Upper lobe of left lung (tissue), 6 donors: ENCODE results near the gene SLFN11. TPM values are rescaled to one million over a fixed set of nuclear protein-coding genes. Genes with fewer than 3 reads are reported as not detected.
"Not testable (repeated sequence)": the region's sequence is repeated elsewhere in the genome, so short reads cannot be mapped to it uniquely, and the experiment has no call there.

ENCODE experiments used
- ATAC-seq, 2 donors: fragments of 200-7000 bp; cut with Tn5 transposase; one replicate each; pipeline ENCODE4 v1.9.1; 2022; ENCODE audit warnings: mild to moderate bottlenecking in 2 of 2, moderate library complexity in 2 of 2; ENCODE audit not compliant: low FRiP score in 2 of 2
- DNase-seq, 2 donors: peaks; one replicate each; pipeline ENCODE4 v3.0.0-alpha.2; 2019 to 2020
- H3K27ac ChIP-seq, 4 donors: fragments of 200-600 bp; sonication (generic); one replicate each; pipeline ENCODE4 v1.5.1; 2016 to 2019
- H3K27me3 ChIP-seq, 4 donors: fragments of 200-600 bp; sonication (generic); one replicate each; pipeline ENCODE4 v1.5.1; 2017 to 2019
- H3K36me3 ChIP-seq, 4 donors: fragments of 200-600 bp; sonication (generic); one replicate each; pipeline ENCODE4 v1.5.1; 2016 to 2019
- H3K4me1 ChIP-seq, 4 donors: fragments of 200-600 bp; sonication (generic); one replicate each; pipeline ENCODE4 v1.5.1; 2018 to 2019
- H3K4me3 ChIP-seq, 4 donors: fragments of 200-600 bp; sonication (generic); one replicate each; pipeline ENCODE4 v1.5.1; 2017 to 2019; ENCODE audit warnings: mild to moderate bottlenecking in 2 of 4, moderate library complexity in 1 of 4
- H3K9me3 ChIP-seq, 4 donors: fragments of 200-600 bp; sonication (generic); one replicate each; pipeline ENCODE4 v1.5.1; 2018 to 2019
- EP300 ChIP-seq, 4 donors: sonication (generic); formaldehyde crosslinking; IDR thresholded peaks; one replicate each; pipeline ENCODE4 v1.5.1; 2017; ENCODE audit warnings: antibody characterized with exemption in 4 of 4, control low read depth in 2 of 4
- POLR2A ChIP-seq, 4 donors: fragments of 450-650 bp; IDR thresholded peaks; one replicate each; pipeline ENCODE4 v1.5.1; 2016 to 2017; ENCODE audit warnings: antibody characterized with exemption in 4 of 4, mild to moderate bottlenecking in 2 of 4
- POLR2AphosphoS5 ChIP-seq, 2 donors: sonication (generic); formaldehyde crosslinking; IDR thresholded peaks; one replicate each; pipeline ENCODE4 v1.5.1; 2017; ENCODE audit warnings: antibody characterized with exemption in 2 of 2
- WGBS, 2 donors: methylation state at CpG; one replicate each; pipeline ENCODE4 v1.1.5; 2017 to 2018; 5-methylcytosine and 5-hydroxymethylcytosine counted together
- total RNA-seq, 6 donors: library from RNA; depleted of rRNA in 4 of 6; stranded (reverse); fragments of >200 nt in 4 of 6; gene quantifications; one replicate each; pipeline versions ENCODE4 v1.1.0 to v1.2.1, GENCODE V29; 2016 to 2021
- TF ChIP-seq, protein P1 (sequence below), 6 experiments: fragments of 450-650 bp in 4 of 6; fragments of 200-600 bp in 2 of 6; sonication (generic) in 2 of 6; IDR thresholded peaks; one replicate each; pipeline ENCODE4 v1.5.1; 2016 to 2019; ENCODE audit warnings: antibody characterized with exemption in 6 of 6
- donor health status: DM: no; HTN: no; CAD: no; lungs with moderate emphysema.
- donor health status: DM: no; HTN: yes; CAD: no; lungs with severe emphysema.

Gene SLFN11
- total RNA-seq, 6 donors from 2014 or later = 33.6 to 101 (median 57.0) TPM

GRCh38 chr17:35341411-35341992, 31.9 kb downstream of the SLFN11 start:
- Histone ChIP-seq H3K36me3 (no peaks in the 10 kb centered on the region), H3K4me3 (no peak overlapping the region), H3K9me3 (peaks cover 0 to 8% (median 0%) of the 10 kb centered on the region in 4 donors), H3K4me1 (peaks cover 10 to 15% (median 13%) of the 10 kb centered on the region in 4 donors), H3K27me3 (no peaks in the 10 kb centered on the region), H3K27ac (no peak overlapping the region)
- no peak for TF ChIP-seq POLR2A (IDR thresholded peaks at IDR 0.05)
- no peak for TF ChIP-seq POLR2AphosphoS5 (IDR thresholded peaks at IDR 0.05)
- TF ChIP-seq, protein P1, sequence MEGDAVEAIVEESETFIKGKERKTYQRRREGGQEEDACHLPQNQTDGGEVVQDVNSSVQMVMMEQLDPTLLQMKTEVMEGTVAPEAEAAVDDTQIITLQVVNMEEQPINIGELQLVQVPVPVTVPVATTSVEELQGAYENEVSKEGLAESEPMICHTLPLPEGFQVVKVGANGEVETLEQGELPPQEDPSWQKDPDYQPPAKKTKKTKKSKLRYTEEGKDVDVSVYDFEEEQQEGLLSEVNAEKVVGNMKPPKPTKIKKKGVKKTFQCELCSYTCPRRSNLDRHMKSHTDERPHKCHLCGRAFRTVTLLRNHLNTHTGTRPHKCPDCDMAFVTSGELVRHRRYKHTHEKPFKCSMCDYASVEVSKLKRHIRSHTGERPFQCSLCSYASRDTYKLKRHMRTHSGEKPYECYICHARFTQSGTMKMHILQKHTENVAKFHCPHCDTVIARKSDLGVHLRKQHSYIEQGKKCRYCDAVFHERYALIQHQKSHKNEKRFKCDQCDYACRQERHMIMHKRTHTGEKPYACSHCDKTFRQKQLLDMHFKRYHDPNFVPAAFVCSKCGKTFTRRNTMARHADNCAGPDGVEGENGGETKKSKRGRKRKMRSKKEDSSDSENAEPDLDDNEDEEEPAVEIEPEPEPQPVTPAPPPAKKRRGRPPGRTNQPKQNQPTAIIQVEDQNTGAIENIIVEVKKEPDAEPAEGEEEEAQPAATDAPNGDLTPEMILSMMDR (IDR thresholded peaks at IDR 0.05) = no peak
- no peak for TF ChIP-seq EP300 (IDR thresholded peaks at IDR 0.05)
- no peak for ATAC-seq
- 41 to 49% methylated on average over 5 of the region's 5 CpGs for WGBS, 2 donors
- peak in 1 of 2 donors; percentile 41 for DNase-seq

GRCh38 chr17:35338230-35338629, 35.2 kb downstream of the SLFN11 start:
- ATAC-seq (no peak), DNase-seq (no peak)
- WGBS, 2 donors = 67 to 81% methylated on average over 2 of the region's 2 CpGs
- H3K27ac ChIP-seq = no peak overlapping the region
- H3K9me3 ChIP-seq = peaks cover 0 to 8% (median 0%) of the 10 kb centered on the region in 4 donors
- H3K36me3 ChIP-seq = no peaks in the 10 kb centered on the region
- no peaks in the 10 kb centered on the region for H3K27me3 ChIP-seq
- H3K4me3 ChIP-seq = no peak overlapping the region
- TF ChIP-seq EP300 (IDR thresholded peaks at IDR 0.05) (no peak), POLR2AphosphoS5 (IDR thresholded peaks at IDR 0.05) (no peak), POLR2A (IDR thresholded peaks at IDR 0.05) (no peak)
- TF ChIP-seq, protein P1 (IDR thresholded peaks at IDR 0.05) = no peak
- peaks cover 0 to 4% (median 1%) of the 10 kb centered on the region in 4 donors for H3K4me1 ChIP-seq

DNA sequence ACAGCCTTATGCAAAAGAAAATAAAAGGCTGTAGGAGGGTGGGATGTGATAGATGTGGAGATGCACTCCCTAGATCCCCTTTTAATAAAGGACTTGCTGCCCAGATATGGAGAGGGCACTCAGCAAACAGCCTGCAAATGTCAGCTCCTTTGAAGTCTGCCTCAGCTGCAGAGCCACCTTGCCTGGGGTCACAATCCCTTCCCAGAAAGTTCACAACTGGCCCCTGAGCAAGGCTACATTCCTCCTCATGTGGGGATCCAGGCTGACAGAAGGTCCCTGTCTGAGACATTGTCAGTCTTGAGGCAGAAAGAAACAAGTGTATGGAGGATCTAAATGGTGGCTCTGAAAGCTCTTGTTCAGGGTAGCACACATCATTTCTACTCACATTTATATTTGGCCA, 36.1 kb downstream of the SLFN11 start:
- Histone ChIP-seq H3K27ac (no peak overlapping the region), H3K4me1 (peaks cover 0 to 4% (median 1%) of the 10 kb centered on the region in 4 donors), H3K4me3 (no peak overlapping the region), H3K36me3 (no peaks in the 10 kb centered on the region), H3K9me3 (peaks cover 0 to 8% (median 0%) of the 10 kb centered on the region in 4 donors), H3K27me3 (no peaks in the 10 kb centered on the region)
- DNase-seq = no peak
- ATAC-seq = no peak
- TF ChIP-seq EP300 (IDR thresholded peaks at IDR 0.05) = no peak
- no peak for TF ChIP-seq POLR2A (IDR thresholded peaks at IDR 0.05)
- no peak for TF ChIP-seq POLR2AphosphoS5 (IDR thresholded peaks at IDR 0.05)
- TF ChIP-seq, protein P1 (IDR thresholded peaks at IDR 0.05) = no peak

GRCh38 chr17:35333578-35333977, 39.8 kb downstream of the SLFN11 start:
- not testable (repeated sequence) for H3K4me1 ChIP-seq, H3K36me3 ChIP-seq, DNase-seq, H3K27ac ChIP-seq, H3K27me3 ChIP-seq, H3K9me3 ChIP-seq, ATAC-seq, H3K4me3 ChIP-seq
- whole genome bisulfite sequencing, 2 donors = 92 to 94% methylated on average over 2 to 5 of the region's 5 CpGs

DNA sequence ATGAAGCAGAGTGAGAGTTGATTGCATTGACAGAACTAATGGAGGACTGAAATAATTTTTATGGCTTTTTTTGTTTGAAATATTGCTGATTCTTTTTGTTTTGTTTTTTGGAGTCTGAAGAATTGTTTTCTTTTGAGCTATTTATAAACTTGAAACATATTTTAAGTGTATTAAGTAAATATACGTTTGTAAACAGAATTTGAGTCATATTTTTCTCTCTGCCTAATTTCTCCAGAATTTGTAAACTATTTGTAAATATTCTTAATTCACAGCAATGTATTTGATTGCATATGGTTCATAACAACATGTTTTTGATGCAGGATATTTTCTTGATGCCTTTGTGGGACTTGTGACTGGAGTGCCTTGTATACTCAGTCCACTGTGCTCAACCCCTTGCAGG, 50.7 kb downstream of the SLFN11 start:
- Histone ChIP-seq H3K9me3 (peaks cover 0 to 4% (median 0%) of the 10 kb centered on the region in 4 donors), H3K27me3 (no peaks in the 10 kb centered on the region), H3K27ac (no peak overlapping the region), H3K36me3 (no peaks in the 10 kb centered on the region), H3K4me1 (no peaks in the 10 kb centered on the region), H3K4me3 (no peak overlapping the region)
- DNase-seq (no peak), ATAC-seq (no peak)
- TF ChIP-seq EP300 (IDR thresholded peaks at IDR 0.05) (no peak), POLR2A (IDR thresholded peaks at IDR 0.05) (no peak), POLR2AphosphoS5 (IDR thresholded peaks at IDR 0.05) (no peak)
- TF ChIP-seq, protein P1 (IDR thresholded peaks at IDR 0.05) = no peak
- WGBS, 2 donors = 93 to 96% methylated on average over 1 of the region's 1 CpG
